HG03097 (cell line): ENCODE results near the gene SELENOP.

ENCODE experiments used
- ATAC-seq: cut with Tn5 transposase; IDR thresholded peaks from one replicate; pipeline ENCODE4 v1.9.1; 2021; ENCODE audit not compliant: unreplicated experiment, low FRiP score

SELENOP gene

DNA sequence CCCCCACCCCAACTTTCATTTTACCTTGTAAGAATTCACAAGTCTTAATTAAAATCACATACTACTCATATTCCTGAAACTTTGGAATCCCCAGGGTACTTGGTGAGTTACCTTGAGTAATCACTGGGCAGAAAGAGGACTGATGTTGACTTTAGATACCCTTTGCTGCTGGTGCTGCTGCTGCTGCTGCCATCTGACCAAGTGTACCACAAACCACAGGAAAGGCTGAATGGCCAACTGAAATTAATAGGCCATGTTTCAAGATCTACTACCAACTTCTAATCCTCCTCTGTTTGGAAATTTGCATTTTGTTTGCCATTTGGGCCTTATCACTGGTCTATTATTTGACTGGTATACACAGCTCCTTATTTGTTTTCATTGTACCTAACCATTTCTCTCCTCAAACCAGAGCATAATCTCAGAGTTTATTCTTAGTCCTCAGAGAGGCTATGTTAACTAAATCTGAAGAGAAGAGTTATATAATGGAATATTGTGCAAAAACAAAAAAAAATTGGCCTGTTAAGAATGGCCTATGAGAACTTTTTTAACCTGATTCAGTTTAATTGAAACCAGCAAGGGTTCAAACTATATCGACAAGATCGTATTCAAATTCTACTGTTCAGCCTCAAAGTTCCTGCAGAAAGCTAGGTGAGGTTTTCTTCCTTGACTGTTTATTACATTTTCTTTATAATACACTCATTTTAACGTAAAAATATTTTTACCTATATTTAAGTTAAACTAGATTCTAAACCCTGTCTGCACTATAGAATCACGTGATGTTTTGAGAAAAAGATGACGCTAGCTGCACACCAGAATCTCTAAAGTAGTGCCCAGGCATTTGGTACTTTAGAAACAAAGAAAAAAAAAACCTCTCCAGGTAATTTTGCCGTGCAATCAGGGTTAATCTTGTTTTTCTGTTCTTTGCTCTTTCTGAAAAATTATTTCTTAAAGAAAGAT is 13.1 kb downstream of the SELENOP start:
- ATAC-seq, result no peak

DNA sequence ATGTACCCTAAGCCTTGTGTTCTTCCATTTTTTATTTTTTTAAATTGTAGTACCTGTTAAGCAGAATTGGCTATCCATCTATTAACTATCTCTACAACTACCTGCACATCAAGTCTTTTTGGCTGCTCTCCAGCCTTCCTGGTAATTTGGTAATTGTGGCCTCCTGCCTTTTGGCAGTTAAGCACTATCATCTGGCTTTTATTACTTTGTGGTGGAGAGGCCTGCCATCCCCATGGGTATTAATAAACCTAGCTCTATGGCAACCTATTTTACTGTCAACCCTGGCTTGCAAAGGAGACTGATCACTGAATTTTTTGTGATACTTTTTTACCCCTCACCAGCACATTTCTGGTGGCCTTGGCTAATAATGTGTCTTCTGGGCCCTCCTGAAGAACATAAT is 20.5 kb downstream of the SELENOP start:
- no peak for ATAC-seq

DNA sequence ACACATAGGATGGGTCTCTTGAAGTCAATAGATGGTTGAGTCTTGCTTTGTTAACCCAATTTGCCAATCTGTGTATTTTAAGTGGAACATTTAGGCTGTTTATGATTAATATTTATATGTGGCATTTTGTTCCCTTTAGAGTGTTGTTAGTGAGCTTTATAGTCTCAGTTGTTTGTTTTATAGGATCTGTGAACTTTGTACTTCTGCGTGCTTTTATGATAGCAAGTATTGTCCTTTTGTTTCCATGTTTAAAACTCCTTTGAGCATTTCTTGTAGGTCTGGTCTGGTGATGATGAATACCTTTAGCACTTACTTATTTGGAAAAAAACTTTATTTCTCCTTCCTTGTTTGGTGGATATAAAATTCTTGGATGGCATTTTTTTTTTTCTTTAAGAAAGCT is 23.8 kb downstream of the SELENOP start:
- no peak for ATAC-seq

DNA sequence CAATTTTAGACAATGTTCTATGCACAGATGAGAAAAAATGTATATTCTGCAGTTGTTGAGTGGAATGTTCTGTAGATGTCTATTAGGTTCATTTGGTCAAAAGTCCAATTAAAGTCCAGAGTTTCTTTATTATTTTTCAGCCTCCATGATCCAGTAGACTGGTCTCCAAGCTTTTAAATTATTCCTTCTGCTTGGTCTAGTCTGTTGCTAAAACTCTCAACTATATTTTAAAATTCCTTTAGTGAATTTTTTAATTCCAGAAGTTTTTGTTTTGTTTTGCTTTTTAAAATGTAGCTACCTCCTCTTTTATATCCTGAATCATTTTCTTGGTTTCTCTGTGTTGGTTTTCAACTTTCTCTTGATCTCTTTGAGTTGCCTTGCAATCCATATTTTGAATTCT is 24.6 kb downstream of the SELENOP start:
- no peak for ATAC-seq

DNA sequence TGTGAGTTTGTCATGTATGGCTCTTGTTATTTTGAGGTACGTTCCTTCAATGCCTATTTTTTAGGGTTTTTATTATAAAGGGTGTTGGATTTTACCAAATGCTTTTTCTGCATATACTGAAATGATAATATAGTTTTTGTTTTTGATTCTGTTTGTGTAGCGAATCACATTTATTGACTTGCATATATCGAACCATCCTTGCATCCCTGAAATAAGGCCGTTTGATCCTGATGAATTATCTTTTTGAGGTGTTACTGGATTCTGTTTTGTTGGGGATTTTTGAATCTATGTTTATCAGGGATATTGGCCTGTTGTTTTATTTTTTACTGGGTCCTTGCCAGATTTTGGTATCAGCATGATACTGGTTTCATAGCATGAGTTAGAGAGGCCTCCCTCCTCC is 25.9 kb downstream of the SELENOP start:
- no peak for ATAC-seq

DNA sequence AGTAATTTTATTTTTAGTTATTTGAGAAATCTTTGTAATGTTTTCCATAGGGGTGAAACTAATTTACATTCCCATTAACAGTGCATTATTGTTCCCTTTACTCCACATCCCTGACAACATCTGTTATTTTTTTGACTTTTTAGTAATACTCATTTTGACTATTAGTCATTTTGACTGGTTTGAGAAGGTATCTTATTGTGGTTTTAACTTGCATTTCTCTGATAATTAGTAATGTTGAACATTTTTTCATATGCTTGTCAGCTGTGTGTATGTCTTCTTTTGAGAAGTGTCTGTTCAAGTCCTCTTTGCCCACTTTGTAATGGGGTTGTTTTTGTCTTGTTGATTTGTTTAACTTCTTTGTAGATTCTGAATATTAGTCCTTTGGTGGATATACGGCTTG is 27.6 kb downstream of the SELENOP start:
- ATAC-seq, result no peak

DNA sequence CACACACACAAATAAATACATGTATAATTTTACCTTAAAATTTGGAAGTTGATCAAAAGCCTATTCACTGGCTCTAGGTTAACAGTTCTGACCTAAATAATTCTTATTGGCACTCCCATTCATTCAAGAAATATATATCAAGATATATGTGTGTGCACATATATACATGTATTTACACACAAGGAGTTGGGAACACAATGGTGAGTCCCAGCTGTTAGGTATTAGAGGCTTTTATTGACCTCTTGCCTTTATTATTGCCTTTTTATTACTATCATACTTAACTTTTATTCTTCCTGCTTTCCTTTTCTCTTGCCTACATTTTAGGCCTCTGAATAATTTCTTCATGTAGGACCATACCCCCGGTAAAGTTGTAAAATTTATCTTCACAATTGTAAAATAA is 30.1 kb downstream of the SELENOP start:
- ATAC-seq, result no peak

DNA sequence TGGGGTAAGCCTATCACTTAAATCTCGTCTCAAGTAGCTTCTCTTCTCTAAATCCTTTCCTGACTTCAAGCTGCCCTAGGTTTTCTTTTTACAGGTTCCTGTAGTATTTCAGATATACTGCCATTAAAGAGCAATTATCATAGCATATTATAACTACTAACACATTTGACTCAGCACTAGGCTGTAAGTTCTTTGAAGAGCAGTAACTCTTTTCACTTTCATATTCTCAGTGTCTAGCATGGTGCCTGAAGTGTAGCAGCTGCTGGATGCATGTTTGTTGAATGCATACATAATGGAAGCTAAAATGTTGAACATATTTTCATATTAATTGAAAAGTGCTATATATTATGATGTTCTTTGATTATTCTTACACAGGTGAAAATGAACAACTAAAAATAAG is 32.6 kb downstream of the SELENOP start:
- ATAC-seq, result peak; percentile 61

DNA sequence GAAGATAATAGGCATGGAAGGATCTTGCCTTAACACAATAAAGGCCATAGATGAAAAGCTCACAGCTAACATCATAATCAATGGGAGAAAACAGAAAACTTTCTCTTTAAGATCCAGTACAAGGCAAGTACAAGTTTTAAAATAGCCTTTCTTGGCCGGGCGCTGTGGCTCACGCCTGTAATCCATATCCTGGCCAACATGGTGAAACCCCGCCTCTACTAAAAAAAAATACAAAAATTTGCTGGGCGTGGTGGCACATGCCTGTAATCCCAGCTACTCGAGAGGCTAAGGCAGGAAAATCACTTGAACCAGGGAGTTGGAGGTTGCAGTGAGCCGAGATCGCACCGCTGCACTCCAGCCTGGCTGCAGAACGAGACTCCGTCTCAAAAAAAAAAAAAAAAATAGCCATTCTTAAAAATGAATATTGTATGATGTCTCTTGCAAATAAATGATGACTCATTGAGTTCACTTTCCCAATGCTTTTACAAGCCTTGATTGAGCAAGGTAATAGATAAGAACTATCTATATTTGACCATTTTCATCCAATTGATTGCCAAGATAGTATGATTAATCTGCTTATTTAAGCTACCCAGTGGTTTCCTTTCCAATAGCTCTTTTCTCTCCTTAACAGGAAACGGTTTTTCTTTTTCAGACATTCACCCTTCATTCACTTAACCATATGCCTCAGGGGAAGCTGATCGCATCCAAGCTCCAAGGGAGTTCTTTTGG is 39.3 kb downstream of the SELENOP start:
- no peak for ATAC-seq

DNA sequence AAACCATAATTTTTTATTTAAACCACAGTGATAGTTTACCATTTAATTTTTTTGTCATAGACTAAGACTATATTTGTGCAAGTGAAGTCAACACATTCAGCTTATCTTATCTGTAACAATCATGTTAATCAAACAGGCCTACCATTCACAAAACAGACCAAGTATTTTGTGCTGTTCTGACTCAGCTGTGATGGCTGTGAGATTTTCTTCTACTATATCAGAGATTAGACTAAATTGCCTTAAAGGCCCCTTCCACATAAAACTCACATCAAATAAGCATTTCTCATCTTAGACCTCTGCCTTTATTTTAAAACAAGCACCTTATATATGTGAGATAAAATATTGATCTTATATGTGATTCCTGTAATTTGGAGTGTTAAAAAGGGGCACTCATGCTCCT is 41.7 kb downstream of the SELENOP start:
- ATAC-seq, result no peak

DNA sequence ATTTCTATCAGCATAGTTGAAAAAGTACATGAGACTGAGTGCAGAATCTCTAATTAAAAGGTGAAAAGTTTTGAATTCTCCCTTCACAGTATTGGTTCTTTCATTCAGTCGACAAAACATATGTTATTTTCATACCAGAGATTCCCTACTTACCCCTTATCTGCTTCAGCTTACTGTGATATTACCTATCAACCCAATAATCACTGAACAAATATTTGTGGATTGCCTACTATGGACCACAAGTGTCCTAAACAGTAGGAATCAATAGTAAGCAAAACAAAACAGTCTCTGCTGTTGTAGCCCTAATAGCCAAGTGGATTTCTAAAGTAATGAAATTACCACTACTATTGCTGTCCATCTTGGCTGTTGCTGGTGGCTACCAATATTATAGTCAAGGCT is 43.6 kb downstream of the SELENOP start:
- no peak for ATAC-seq

DNA sequence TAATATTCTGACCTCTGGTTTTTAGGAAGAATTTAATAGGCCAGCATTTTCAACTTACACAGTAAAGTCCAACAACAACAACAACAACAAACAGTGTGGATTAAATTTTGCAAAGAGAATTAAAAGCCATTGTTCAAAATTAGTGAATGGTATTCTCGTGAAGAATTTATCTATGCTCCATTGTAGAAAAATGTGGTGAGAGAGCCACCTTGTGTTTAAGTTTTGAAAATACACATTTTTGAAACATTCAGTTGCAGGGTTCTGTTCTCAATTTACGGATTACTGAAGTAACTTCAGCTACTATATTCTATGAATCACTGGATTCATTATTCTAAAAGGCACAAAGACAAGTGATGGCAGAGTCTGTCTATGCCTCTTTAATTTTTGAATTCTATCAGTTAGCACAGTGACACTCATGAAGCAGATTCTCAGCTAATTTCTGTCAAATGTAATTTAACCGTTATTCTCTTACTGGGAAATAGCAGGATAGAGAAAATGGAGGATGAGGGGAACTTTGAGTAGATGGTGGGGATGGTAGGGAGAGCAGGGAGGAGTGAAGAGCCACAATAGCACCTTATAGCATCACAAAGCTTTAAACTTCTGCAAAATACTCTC is 44.1 kb downstream of the SELENOP start:
- no peak for ATAC-seq

DNA sequence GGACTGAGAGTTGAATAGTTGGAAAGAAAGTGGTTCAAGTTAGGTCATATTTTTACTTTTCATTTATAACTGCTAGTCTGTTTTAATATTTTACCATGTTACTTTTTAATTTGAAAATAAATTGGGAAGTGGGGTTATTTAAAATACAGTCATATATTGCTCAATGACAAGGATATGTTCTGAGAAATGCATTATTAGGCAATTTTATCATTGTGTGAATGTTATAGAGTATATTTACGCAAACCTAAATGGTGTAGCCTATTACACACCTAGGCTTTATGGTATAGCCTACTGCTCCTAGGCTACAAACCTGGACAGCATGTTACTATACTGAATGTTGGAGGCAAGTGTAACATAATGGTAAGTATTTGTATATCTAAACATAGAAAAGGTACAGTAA is 49.9 kb downstream of the SELENOP start:
- no peak for ATAC-seq

DNA sequence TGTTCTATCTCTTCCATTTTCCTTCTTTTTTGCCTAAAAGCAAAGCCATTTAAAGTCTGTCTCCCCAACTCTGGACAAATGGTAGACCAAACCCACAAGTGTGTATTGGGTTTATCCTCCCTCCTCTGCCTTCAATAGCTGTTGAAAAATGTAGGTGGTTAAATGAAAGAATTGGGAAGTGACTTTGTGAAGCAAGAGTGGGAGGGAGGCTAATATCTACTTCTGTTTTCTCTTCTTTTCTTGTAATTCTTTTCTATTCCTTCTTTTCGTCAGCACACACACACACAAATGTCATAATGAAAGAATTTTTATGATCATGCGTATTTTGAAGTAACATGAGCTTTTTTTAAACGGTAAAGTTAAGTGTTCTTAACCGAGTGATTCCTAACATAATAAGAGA is 51.3 kb downstream of the SELENOP start:
- no peak for ATAC-seq

DNA sequence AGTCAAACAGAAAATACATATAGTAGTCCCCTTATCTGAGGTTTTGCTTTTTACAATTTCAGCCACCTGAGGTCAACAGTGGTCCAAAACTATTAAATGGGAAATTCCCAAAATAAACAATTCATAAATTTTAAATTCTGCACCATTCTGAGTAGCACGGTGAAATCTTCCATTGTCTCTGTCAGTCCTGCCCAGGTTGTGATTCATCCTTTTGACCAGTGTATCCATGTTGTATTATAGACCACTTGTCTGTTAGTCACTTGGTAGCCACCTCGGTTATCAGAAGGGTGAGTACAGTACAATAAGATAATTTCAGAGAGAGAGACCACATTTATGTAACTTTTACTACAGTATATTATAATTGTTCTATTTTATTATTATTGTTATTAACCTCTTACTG is 52.2 kb downstream of the SELENOP start:
- no peak for ATAC-seq

DNA sequence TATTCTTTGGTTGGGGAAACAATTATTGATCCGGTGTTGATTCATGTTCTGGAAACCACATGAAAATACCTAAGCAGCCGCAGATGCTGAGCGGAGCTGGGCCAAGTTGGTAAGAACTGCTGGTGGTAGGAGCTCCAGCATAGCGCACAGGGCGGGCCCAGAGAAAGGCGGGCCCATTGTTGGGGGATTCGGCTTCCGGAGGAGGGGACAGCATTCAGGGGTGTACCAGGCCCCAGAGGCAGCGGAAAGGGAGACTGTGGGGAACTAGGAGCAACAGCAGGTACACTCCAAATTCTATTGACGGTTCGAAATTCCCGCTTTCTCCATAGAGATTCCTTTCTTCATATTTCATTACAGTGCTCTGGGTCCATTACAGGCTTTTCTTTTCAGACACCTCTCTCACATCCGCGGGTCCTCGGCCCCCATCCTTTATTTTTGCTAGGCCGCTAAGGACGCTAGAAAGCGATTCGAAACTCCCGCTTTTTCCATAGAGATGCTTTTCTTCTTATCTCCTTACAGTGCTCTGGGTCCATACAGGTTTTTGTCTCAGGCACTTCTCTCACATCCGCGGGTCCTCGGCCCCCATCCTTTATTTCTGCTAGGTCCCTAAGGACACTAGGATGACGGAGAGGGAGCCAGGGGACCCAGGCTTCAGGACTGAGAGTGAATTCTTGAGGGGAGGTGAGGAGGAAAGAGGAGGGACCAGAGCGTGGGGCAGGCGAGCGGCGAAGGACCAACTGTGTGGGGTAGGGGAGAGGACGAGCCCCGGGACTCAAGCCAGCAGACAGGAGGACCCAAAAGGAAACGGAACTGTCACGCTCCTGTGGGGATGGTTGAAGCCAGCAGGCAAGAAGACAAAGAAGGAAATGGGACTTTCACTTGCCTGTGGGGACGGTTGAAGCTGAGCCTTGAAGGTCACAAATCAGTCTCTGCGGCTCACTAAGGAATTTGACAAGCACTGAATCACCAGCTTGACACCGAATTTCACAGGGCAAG is 54.8 kb downstream of the SELENOP start, which contains the start of gene CCDC152:
CCDC152 (plus strand) TSS at position 213 of the 996 bp plus-strand sequence. CDS start 2,304 bp downstream, outside the sequence.
- ATAC-seq, result peak; percentile 72

DNA sequence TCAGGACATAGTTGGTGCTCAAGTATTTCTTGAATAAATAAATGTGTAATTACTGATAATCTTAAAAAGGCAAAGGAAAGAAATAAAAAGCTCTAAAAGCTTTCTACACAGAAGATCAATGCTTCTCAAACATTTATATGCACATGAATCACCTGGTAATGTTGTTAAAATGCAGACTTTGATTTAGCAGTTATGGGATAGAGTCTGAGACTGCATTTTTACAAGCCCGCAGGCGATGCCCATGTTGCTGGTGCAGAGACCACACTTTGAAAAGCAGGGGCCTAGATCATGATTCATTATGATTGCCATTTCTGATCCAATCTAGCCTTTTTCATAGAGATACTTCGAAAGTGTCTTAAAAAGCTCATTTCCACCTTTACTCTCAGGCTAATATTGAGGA is 58.6 kb downstream of the SELENOP start:
- no peak for ATAC-seq

DNA sequence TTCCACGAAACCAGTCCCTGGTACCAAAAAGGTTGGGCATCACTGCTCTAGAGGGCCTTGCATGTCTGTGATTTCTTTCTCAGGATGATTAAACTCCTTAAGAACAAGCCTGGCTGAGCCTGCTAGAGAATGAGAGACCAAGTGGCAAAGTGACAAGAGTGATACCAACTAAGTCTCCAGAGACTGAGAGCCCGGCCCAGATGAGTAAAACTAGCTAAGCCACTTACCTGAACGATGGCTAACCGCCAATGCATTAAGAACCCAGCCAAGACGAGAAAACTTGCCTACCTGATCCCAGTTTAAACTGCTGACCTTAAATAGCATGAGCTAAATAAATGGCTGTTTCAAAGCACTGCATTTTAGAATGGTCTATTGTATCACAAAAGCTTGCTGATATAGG is 60.6 kb downstream of the SELENOP start:
- no peak for ATAC-seq

DNA sequence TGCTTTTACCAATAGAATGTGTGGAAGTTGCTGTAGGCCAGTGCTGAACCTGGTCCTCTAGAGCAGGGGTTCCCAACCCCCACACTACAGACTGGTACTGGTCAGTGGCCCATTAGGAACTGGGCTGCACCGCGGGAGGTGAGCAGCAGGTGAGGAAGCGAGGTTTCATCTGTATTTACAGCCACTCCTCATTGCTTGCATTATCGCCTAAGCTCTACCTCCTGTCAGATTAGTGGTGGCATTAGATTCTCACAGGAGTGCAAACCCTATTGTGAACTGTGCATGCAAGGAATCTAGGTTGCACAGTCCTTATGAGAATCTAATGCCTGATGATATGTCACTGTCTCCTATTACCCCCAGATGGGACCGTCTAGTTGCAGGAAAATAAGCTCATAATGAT is 61.2 kb downstream of the SELENOP start:
- ATAC-seq, result no peak
